HepG2 (cell line): ENCODE measurements around the gene CLEC2A.

ENCODE experiments used
- CHD2 ChIP-seq: IDR thresholded peaks from 2 replicates; pipeline ENCODE4 v1.6.1; 2011; ENCODE audit warnings: low read depth, low read length, improper control_type of control experiment
- CREB1 ChIP-seq, 2 experiments: fragments of 450-650 bp in 1 of 2; IDR thresholded peaks; 2 replicates each; pipeline ENCODE4 v1.6.1; 2016 to 2017; ENCODE audit warnings: control low read depth in 1 of 2, mild to moderate bottlenecking in 1 of 2, missing compliant biosample characterization in 1 of 2, missing genetic modification characterization in 1 of 2
- CTCF ChIP-seq: sonication (generic); formaldehyde crosslinking; IDR thresholded peaks from 2 replicates; pipeline ENCODE4 v1.5.0; 2020; ENCODE audit warnings: mild to moderate bottlenecking, missing genetic modification reagents, moderate library complexity
- HMG20B ChIP-seq: conservative IDR thresholded peaks from 2 replicates; pipeline ENCODE4 v1.6.1; 2016; ENCODE audit warnings: missing genetic modification reagents, missing compliant biosample characterization
- MAX ChIP-seq: IDR thresholded peaks from 2 replicates; pipeline ENCODE4 v1.6.1; 2012; ENCODE audit warnings: inconsistent platforms
- NCOA5 ChIP-seq: sonication (generic); formaldehyde crosslinking; IDR thresholded peaks from 2 replicates; pipeline ENCODE4 v1.4.0; 2020; ENCODE audit warnings: missing genetic modification reagents
- PHB2 ChIP-seq: fragments of 450-650 bp; IDR thresholded peaks from 2 replicates; pipeline ENCODE4 v1.6.1; 2018; ENCODE audit not compliant: partially characterized antibody
- RAD21 ChIP-seq: fragments of 450-650 bp; formaldehyde crosslinking; IDR thresholded peaks from 2 replicates; pipeline ENCODE4 v1.5.0; 2020; ENCODE audit warnings: mild to moderate bottlenecking
- SMC3 ChIP-seq: IDR thresholded peaks from 2 replicates; pipeline ENCODE4 v1.6.1; 2011; ENCODE audit warnings: low read length, improper control_type of control experiment
- TCF7L2 ChIP-seq: IDR thresholded peaks from 2 replicates; pipeline ENCODE4 v1.6.1; 2011; ENCODE audit warnings: mild to moderate bottlenecking, low read depth, low read length, moderate library complexity
- ZMYM4 ChIP-seq: sonication (generic); formaldehyde crosslinking; IDR thresholded peaks from 2 replicates; pipeline ENCODE4 v1.8.1; 2023; ENCODE audit warnings: mild to moderate bottlenecking, missing genetic modification reagents
- ZNF451 ChIP-seq: sonication (generic); formaldehyde crosslinking; IDR thresholded peaks from 2 replicates; pipeline ENCODE4 v1.5.0; 2020; ENCODE audit warnings: mild to moderate bottlenecking, missing genetic modification reagents
- TF ChIP-seq, protein P1 (sequence below): sonication (generic); formaldehyde crosslinking; IDR thresholded peaks from 2 replicates; pipeline ENCODE4 v1.4.0; 2020; ENCODE audit warnings: low read depth, mild to moderate bottlenecking, missing genetic modification reagents
- TF ChIP-seq, protein P2 (sequence below): sonication (generic); formaldehyde crosslinking; conservative IDR thresholded peaks from 2 replicates; pipeline ENCODE4 v1.4.0; 2020; ENCODE audit warnings: missing genetic modification reagents

GRCh38 chr12:9919443-9919842 is 12.7 kb downstream of the CLEC2A start:
- TF ChIP-seq HMG20B (CRISPR knock-in tag) (no peak), ZMYM4 (CRISPR knock-in tag) (no peak), CREB1 (IDR thresholded peaks at IDR 0.05) (no peak), CREB1 (CRISPR knock-in tag; IDR thresholded peaks at IDR 0.05) (no peak), MAX (no peak), RAD21 (no peak), CHD2 (no peak), ZNF451 (CRISPR knock-in tag) (no peak), TCF7L2 (no peak), SMC3 (no peak), NCOA5 (no peak), CTCF (CRISPR knock-in tag) (no peak), PHB2 (no peak)
- TF ChIP-seq, protein P1, sequence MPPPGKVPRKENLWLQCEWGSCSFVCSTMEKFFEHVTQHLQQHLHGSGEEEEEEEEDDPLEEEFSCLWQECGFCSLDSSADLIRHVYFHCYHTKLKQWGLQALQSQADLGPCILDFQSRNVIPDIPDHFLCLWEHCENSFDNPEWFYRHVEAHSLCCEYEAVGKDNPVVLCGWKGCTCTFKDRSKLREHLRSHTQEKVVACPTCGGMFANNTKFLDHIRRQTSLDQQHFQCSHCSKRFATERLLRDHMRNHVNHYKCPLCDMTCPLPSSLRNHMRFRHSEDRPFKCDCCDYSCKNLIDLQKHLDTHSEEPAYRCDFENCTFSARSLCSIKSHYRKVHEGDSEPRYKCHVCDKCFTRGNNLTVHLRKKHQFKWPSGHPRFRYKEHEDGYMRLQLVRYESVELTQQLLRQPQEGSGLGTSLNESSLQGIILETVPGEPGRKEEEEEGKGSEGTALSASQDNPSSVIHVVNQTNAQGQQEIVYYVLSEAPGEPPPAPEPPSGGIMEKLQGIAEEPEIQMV (CRISPR knock-in tag) = no peak
- TF ChIP-seq, protein P2, sequence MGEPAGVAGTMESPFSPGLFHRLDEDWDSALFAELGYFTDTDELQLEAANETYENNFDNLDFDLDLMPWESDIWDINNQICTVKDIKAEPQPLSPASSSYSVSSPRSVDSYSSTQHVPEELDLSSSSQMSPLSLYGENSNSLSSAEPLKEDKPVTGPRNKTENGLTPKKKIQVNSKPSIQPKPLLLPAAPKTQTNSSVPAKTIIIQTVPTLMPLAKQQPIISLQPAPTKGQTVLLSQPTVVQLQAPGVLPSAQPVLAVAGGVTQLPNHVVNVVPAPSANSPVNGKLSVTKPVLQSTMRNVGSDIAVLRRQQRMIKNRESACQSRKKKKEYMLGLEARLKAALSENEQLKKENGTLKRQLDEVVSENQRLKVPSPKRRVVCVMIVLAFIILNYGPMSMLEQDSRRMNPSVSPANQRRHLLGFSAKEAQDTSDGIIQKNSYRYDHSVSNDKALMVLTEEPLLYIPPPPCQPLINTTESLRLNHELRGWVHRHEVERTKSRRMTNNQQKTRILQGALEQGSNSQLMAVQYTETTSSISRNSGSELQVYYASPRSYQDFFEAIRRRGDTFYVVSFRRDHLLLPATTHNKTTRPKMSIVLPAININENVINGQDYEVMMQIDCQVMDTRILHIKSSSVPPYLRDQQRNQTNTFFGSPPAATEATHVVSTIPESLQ (CRISPR knock-in tag) = no peak
